Measurements from ENCODE around the gene ARHGAP30.
"Not testable (repeated sequence)": the region's sequence is repeated elsewhere in the genome, so short reads cannot be mapped to it uniquely, and the experiment has no call there.

Gene ARHGAP30

DNA sequence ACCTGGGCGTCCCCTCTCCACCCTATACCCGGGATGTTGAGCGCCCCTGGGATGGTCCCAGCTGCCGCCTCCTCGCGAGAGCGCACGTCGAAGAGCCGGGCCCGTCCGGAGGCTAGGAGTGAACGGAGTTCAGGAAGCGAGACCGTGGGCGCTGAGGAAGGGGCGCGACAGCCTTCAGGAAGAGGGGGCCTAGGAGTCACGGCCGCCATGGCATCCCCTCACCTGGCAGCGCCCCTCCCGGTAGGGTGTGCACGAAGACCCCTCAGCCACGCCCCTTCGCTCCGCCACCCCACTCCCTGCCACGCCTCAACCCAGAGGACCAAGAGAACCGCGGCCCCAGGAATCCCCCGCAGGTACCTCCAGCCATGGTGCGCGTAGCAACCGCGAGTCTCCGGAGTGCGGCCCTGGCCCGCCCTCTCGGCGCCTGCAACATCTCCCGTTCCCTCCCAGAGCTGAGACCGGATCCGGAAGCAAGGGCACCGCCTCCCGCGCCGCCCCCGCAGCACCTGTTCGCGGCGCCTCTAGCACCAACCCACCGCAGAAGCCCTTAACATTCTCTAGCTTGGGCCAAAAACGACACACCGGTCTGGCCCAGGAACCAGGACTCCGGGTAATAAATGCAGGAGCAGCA, 31.1 kb downstream of the ARHGAP30 start, which contains the start of gene TSTD1:
Gene TSTD1, minus strand, starts transcription at position 442 of the 631 bp plus-strand sequence. Its CDS starts 75 bp downstream, at position 367.
- peak; percentile 15 to 49 for DNase-seq

GRCh38 chr1:161037661-161038522, 31.8 kb downstream of the ARHGAP30 start:
- no peak for DNase-seq

DNA sequence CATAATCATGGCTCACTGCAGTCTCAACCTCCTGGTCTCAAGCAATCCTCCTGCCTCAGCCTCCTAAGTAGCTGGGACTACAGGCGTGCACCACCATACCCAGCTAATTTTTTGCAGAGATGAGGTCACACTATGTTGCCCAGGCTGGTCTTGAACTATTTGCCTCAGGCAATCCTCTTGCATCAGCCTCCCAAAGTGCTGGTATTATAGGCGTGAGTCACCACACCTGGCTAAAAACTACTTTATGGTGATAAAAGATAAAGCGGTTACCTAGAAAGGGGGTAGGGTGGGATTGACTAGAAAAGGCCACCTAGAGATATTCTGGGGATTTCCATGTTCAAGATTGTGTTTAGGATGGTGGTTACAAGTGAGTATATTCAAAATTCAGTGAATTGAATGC, 35.9 kb downstream of the ARHGAP30 start:
- DNase-seq: no peak

- no peak for DNase-seq
Observed at GRCh38 chr1:161032409-161032808, 37.3 kb downstream of the ARHGAP30 start.

DNA sequence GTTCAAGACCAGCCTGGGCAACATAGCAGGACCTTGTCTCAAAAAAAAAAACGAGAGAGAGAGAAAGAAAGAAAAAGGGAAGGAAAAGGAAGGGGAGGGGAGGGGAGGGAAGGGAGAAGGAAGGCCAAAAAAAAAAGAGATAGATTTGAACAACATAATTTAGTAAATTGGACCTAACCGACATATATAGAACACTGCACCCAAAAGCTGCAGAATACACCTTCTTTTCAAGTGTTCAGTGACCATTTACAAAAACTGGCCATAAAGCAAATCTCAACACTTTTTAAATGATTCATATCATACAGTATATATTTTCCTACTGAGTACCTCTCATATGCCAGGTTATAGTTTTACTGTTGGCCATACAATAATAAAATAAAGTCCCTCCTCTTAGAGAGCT, 37.8 kb downstream of the ARHGAP30 start:
- DNase-seq: no peak

- not testable (repeated sequence) for DNase-seq
Observed at GRCh38 chr1:161029466-161029865, 40.2 kb downstream of the ARHGAP30 start.

- not testable (repeated sequence) for DNase-seq
Observed at GRCh38 chr1:161026954-161027353, 42.7 kb downstream of the ARHGAP30 start.

- not testable (repeated sequence) for DNase-seq
Observed at GRCh38 chr1:161022432-161022831, 47.3 kb downstream of the ARHGAP30 start.

- DNase-seq: no peak
Observed at GRCh38 chr1:161021970-161022353, 47.7 kb downstream of the ARHGAP30 start.

DNA sequence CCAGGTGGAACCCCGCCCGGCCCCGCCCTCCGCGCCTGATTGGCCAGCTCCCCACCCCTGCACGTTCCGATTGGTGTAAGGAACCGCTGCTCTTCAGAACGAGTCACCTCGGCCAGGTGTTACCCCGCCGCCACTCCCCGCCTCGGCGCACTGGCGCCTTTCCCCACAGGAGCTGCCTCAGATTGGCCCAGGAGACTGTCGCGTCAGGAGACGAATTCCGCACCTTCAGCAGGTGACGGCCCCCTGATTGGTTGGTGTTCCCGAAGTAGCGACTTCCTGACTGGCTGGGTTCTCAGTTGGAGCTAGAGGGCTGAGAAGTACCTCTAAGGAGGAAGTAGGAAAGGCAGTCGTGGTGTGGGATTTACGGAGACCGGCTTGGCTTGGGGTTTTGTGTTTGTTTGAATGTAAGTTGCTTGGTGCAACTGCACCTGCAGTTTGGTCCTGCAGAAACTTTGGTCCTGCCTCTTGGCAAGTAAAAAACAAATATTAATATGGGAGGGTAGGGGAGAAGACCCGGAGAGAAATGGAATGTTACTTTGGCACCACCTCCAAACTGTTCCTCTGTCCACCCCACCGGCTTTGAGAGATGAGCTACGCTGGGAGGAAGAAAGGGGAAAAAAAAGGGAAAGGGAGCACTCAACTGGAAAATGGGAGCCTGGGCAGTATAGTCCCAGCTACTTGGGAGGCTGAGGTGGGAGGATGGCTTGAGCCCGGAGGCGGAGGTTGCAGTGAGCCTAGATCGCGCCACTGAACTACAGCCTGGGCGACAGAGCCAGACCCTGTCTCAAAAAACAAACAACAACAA, 48.3 kb downstream of the ARHGAP30 start:
- DNase-seq: peak; percentile 55 to 60

DNA sequence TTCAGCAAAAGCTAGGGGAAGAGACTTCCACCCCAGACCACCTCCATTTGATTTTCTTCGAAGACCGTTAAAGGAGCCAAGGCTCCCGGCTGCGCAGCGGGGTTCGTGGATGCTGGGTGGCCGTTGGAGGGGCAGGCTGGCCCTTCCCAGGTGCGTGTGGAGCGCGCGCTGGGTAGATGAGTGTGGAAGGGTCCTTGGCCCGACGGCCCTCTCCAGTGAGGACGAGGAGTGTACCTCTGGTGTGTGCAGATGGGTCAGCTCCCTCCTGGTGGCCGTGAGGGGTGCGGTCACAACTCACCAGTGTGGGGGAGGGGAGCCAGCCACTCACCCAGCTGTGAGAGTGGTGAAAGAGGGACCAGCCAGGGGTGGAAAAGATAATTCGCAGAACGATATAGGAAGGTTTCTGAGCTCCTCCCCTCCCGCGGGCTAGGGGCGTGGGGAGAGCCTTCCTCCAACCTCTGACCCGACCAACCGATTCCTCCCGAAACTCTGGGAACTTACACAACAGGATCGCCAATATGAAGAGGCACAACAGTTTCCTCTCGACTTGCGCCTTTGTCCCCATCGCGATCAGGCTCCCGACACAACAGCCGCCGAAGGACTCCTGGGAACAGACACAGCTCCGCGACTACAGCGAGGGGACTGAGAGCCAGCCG, 49.1 kb downstream of the ARHGAP30 start, which contains the start of gene F11R:
Gene F11R, minus strand, starts transcription at position 644 of the 656 bp plus-strand sequence. Its CDS starts 79 bp downstream, at position 565.
- peak; percentile 28 to 60 for DNase-seq

- DNase-seq: peak in 1 of 2 donors; percentile 34
Observed at GRCh38 chr1:161019751-161020495, 49.8 kb downstream of the ARHGAP30 start.

DNA sequence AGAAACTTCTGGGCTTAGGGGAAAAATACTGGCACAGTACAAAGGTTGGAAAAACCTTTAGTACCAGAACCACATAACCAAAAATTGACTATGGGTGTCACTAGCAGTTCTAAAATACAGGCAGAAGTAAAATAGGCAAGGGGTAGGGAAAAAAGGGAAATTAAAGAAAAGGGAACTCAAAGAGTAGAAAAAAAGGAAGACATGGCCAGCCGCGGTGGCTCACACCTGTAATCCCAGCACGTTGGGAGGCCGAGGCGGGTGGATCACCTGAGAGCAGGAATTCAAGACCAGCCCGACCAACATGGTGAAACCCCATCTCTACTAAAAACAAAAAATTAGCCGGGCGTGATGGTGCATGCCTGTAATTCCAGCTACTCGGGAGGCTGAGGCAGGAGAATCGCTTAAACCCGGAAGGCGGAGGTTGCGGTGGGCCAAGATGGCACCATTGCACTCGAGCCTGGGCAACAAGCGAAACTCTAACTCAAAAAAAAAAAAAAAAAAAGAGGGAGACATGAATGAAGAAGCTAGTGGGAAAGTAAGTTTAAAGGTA, 50.5 kb downstream of the ARHGAP30 start:
- not testable (repeated sequence) for DNase-seq

DNA sequence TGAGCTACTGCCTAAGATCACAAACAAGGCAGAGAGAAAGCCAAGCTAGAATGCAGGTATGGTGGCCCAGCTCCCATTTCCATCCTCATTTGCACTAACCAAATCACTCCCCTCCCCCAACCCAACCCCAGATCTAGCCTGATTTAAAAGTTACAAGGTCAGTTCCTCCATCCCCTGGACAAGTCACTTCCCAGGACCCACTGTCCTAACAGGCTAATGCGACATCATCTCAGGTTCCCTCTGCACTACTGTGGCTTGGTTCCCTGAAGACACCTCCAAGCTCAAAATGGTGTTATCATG, 51.1 kb downstream of the ARHGAP30 start:
- DNase-seq: no peak

DNA sequence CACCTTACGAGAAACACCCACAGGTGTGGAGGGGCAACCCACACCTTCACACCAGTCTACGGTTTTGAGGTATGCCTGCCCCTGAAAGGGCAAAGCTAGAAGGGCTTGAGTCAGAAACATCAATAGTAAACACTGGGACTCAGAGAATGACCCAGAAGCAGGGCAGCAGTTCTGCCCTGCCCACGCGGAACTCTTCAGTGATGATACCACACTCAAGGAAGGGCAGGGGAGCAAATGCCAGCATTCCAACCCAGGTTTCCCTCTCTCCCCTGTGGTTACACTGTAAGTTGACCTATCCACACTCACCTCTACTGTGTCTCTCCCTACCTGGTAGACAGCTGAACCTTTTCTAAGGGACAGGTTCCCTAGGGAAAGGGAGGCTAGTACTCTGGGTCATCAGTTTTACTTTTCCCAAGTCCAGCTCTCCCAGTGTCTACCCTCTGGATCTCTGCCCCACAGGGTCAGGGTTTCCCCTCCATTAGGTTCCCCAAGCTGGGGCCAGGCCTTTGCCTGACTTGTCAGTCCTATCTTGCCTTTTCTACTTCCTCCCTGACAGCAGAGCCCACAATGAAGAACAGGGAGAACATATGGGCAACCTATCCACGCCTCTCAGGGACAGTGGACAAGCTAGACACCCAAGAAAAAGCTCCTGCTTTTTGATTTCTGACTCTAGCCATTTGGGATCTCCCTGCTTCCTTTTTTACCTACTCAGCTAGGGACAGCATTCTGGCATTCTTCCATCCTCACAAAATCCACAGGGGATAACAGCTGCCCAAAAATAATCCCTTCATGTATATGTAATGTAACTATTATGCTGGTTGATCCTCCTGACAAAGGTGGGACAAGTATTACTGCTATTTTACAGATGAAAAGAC, 51.7 kb downstream of the ARHGAP30 start:
- DNase-seq: no peak

DNA sequence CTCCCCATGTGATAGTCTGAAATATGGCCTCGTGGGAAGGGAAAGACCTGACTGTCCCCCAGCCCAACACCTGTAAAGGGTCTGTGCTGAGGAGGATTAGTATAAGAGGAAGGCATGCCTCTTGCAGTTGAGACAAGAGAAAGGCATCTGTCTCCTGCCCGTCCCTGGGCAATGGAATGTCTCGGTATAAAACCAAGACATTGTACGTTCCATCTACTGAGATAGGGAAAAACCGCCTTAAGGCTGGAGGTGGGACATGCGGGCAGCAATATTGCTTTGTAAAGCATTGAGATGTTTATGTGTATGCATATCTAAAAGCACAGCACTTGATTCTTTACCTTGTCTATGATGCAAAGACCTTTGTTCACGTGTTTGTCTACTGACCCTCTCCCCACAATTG, 52.5 kb downstream of the ARHGAP30 start:
- DNase-seq: not testable (repeated sequence)

DNA sequence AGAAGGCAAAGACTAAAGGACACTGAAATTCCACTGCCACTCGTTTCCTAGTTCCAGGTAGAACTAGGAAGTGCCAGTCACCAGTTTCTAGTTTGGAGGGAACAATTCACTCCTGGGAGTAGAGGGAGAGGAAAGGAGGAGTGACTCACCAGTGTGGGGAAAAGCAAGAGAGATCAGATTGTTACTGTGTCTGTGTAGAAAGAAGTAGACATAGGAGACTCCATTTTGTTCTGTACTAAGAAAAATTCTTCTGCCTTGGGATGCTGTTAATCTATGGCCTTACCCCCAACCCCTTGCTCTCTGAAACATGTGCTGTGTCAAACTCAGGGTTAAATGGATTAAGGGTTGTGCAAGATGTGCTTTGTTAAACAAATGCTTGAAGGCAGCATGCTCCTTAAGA, 53.0 kb downstream of the ARHGAP30 start:
- not testable (repeated sequence) for DNase-seq

- DNase-seq: peak; percentile 50 to 94
Observed at GRCh38 chr1:161013488-161014230, 56.0 kb downstream of the ARHGAP30 start.

- DNase-seq: peak in 1 of 2 donors; percentile 74
Observed at GRCh38 chr1:161013131-161013487, 56.6 kb downstream of the ARHGAP30 start.

GRCh38 chr1:161012420-161012819, 57.3 kb downstream of the ARHGAP30 start:
- DNase-seq: no peak

Measured in bone marrow (tissue), 2 donors.